ENCODE measurements around the gene TMEM107.

Gene TMEM107

GRCh38 chr17:8162233-8162996 is 13.8 kb downstream of the TMEM107 start, which contains the start of gene VAMP2:
Gene VAMP2 (minus strand): TSS chr17:8162948. CDS start chr17:8162879, 69 bp downstream.
- DNase-seq, result peak; percentile 77 to 93 (median 88)

- DNase-seq, result no peak
Observed at GRCh38 chr17:8161289-8162232, 14.6 kb downstream of the TMEM107 start.

- DNase-seq, result no peak
Observed at GRCh38 chr17:8160741-8161221, 15.4 kb downstream of the TMEM107 start.

- no peak for DNase-seq
Observed at GRCh38 chr17:8160224-8160577, 16.0 kb downstream of the TMEM107 start.

- no peak for DNase-seq
Observed at GRCh38 chr17:8159459-8160223, 16.5 kb downstream of the TMEM107 start.

- DNase-seq, result no peak
Observed at GRCh38 chr17:8159032-8159400, 17.2 kb downstream of the TMEM107 start.

- peak; percentile 96 to 99 (median 96) for DNase-seq
Observed at GRCh38 chr17:8158267-8159031, 17.7 kb downstream of the TMEM107 start.

GRCh38 chr17:8156246-8156992 is 19.8 kb downstream of the TMEM107 start:
- peak; percentile 100 for DNase-seq

- DNase-seq, result peak in 1 of 4 experiments; percentile 46
Observed at GRCh38 chr17:8155996-8156245, 20.3 kb downstream of the TMEM107 start.

GRCh38 chr17:8155231-8155995 is 20.8 kb downstream of the TMEM107 start:
- DNase-seq, result no peak

GRCh38 chr17:8154608-8155155 is 21.5 kb downstream of the TMEM107 start:
- DNase-seq, result no peak

GRCh38 chr17:8153957-8154607 is 22.1 kb downstream of the TMEM107 start:
- peak; percentile 98 to 99 (median 99) for DNase-seq

- peak; percentile 94 to 98 (median 95) for DNase-seq
Observed at GRCh38 chr17:8153525-8153956, 22.6 kb downstream of the TMEM107 start.

- DNase-seq, result no peak
Observed at GRCh38 chr17:8153031-8153451, 23.1 kb downstream of the TMEM107 start.

GRCh38 chr17:8152112-8152775 is 23.9 kb downstream of the TMEM107 start, which contains the start of gene PER1:
Gene PER1 (minus strand): TSS chr17:8152404. CDS start chr17:8150706, 1,698 bp downstream.
- DNase-seq, result peak; percentile 97 to 98 (median 98)

- DNase-seq, result peak; percentile 84 to 93 (median 90)
Observed at GRCh38 chr17:8151641-8152111, 24.5 kb downstream of the TMEM107 start.

GRCh38 chr17:8151120-8151640 is 25.0 kb downstream of the TMEM107 start:
- peak; percentile 93 to 97 (median 96) for DNase-seq

All from suppressor macrophage (primary cell).